ENCODE measurements around the gene DDX3X.

Gene DDX3X

GRCh38 chrX:41412261-41413081 is 78.5 kb downstream of the DDX3X start:
- POLR2A ChIA-PET, result interaction anchor here (0.6 kb wide), 1 partner anchor 13 kb away, joined by 3 read pairs; no protein-coding TSS in a partner anchor
- no peak overlapping the region for H3K27ac ChIP-seq (ENCODE audit: extremely low read depth, low read depth, low read length)
- TF ChIP-seq ZNF571 (tag by site-specific recombination; IDR thresholded peaks at IDR 0.05) (no peak), ZNF777 (tag by site-specific recombination; IDR thresholded peaks at IDR 0.05; ENCODE audit: borderline replicate concordance) (no peak), ZNF510 (tag by site-specific recombination; IDR thresholded peaks at IDR 0.05; ENCODE audit: insufficient replicate concordance) (no peak), ZNF133 (tag by site-specific recombination; IDR thresholded peaks at IDR 0.05) (no peak), ZNF280D (tag by site-specific recombination; IDR thresholded peaks at IDR 0.05) (no peak), ZNF175 (tag by site-specific recombination; IDR thresholded peaks at IDR 0.05) (no peak), ZNF362 (tag by site-specific recombination; IDR thresholded peaks at IDR 0.05) (no peak), TSHZ1 (tag by site-specific recombination; IDR thresholded peaks at IDR 0.05; ENCODE audit: borderline replicate concordance) (no peak), ZNF670 (tag by site-specific recombination; IDR thresholded peaks at IDR 0.05; ENCODE audit: low read depth) (no peak), ZNF48 (tag by site-specific recombination; IDR thresholded peaks at IDR 0.05) (no peak), ZBTB8A (tag by site-specific recombination; IDR thresholded peaks at IDR 0.05) (no peak), ZNF37A (tag by site-specific recombination; IDR thresholded peaks at IDR 0.05) (no peak), ZNF19 (tag by site-specific recombination; IDR thresholded peaks at IDR 0.05; ENCODE audit: low read depth) (no peak), ZNF391 (tag by site-specific recombination; IDR thresholded peaks at IDR 0.05; ENCODE audit: borderline replicate concordance, low read depth) (no peak), IKZF3 (tag by site-specific recombination; IDR thresholded peaks at IDR 0.05) (no peak), ZSCAN4 (tag by site-specific recombination; IDR thresholded peaks at IDR 0.05) (no peak), ZNF692 (tag by site-specific recombination; IDR thresholded peaks at IDR 0.05) (no peak), GLIS2 (tag by site-specific recombination; IDR thresholded peaks at IDR 0.05) (no peak), ZFHX2 (tag by site-specific recombination; conservative IDR thresholded peaks at IDR 0.05) (no peak), EGR2 (tag by site-specific recombination; IDR thresholded peaks at IDR 0.05; ENCODE audit: low read depth) (no peak)
- H3K4me3 ChIP-seq (ENCODE audit: low read depth, low read length), result no peak overlapping the region
- CTCF ChIA-PET, result interaction anchor here (0.6 to 1.2 kb wide), 3 partner anchors 42 to 210 kb away, joined by 3 to 5 read pairs (median 3); no protein-coding TSS in a partner anchor
- no peaks in the 10 kb centered on the region for H3K36me3 ChIP-seq (ENCODE audit: control insufficient read depth in 2 of 2, insufficient read depth in 1 of 2, low read length in 2 of 2)
- H3K4me1 ChIP-seq (ENCODE audit: control insufficient read depth, insufficient read depth, low read length), result no peaks in the 10 kb centered on the region
- no peaks in the 10 kb centered on the region for H3K9me3 ChIP-seq (ENCODE audit: control insufficient read depth, insufficient read depth, low read depth, low read length)

All from HEK293 (cell line).